WTC11 (cell line): ENCODE measurements around the gene ZNF438. TPM values are rescaled to one million over a fixed set of nuclear protein-coding genes. Genes with fewer than 3 reads are reported as not detected.

Experiments used
- ATAC-seq: fragments of 200-7000 bp; cut with Tn5 transposase; 2 replicates; pipeline ENCODE4 v1.10.0; 2021; ENCODE audit warnings: mild to moderate bottlenecking, moderate library complexity
- CTCF ChIA-PET: fragments of 300-600 bp; sonication (Branson Sonifier 250); formaldehyde crosslinking; loops from one replicate; lab custom pipeline; 2021; ENCODE audit warnings: antibody characterized with exemption; lab: Charles Lee
- POLR2A ChIA-PET: fragments of 350-600 bp; sonication (Branson Sonifier 250); formaldehyde crosslinking; loops from one replicate; lab custom pipeline; 2021; ENCODE audit warnings: antibody characterized with exemption; lab: Charles Lee
- DNase-seq: peaks from one replicate; pipeline ENCODE4 v3.0.0; 2021; ENCODE audit warnings: low spot score
- H3K27ac Mint-ChIP-seq: 2 replicates; pipeline ENCODE4 v1.8.0; 2021; ENCODE audit warnings: mixed read lengths
- H3K27me3 Mint-ChIP-seq: 2 replicates; pipeline ENCODE4 v1.8.0; 2021; ENCODE audit warnings: low read depth, mild to moderate bottlenecking, moderate library complexity, mixed read lengths
- H3K36me3 Mint-ChIP-seq: 2 replicates; pipeline ENCODE4 v1.8.0; 2021; ENCODE audit warnings: mixed read lengths
- H3K4me1 Mint-ChIP-seq: 2 replicates; pipeline ENCODE4 v1.8.0; 2022; ENCODE audit warnings: mixed read lengths
- H3K4me3 Mint-ChIP-seq: 2 replicates; pipeline ENCODE4 v1.8.0; 2021; ENCODE audit warnings: mild to moderate bottlenecking, moderate library complexity, mixed read lengths
- H3K9me3 Mint-ChIP-seq: 2 replicates; pipeline ENCODE4 v1.8.0; 2021; ENCODE audit warnings: mixed read lengths
- AR ChIP-seq: fragments of 250-450 bp; sonication (Bioruptor Pico); IDR thresholded peaks from 2 replicates; pipeline ENCODE4 v1.9.0; 2021; ENCODE audit warnings: mild to moderate bottlenecking
- ATF1 ChIP-seq: sonication (generic); formaldehyde crosslinking; IDR thresholded peaks from 2 replicates; pipeline ENCODE4 v1.8.1; 2023; ENCODE audit warnings: mild to moderate bottlenecking, moderate library complexity, missing genetic modification reagents
- ATF6 ChIP-seq: sonication (generic); formaldehyde crosslinking; IDR thresholded peaks from 2 replicates; pipeline ENCODE4 v1.8.1; 2023; ENCODE audit warnings: mild to moderate bottlenecking, missing genetic modification reagents
- CBFB ChIP-seq: sonication (generic); formaldehyde crosslinking; IDR thresholded peaks from 2 replicates; pipeline ENCODE4 v1.8.1; 2022; ENCODE audit warnings: mild to moderate bottlenecking, low read depth, missing genetic modification reagents
- CTCF ChIP-seq: fragments of 200-600 bp; IDR thresholded peaks from 2 replicates; pipeline ENCODE4 v1.8.0; 2022; ENCODE audit warnings: antibody characterized with exemption
- ETV6 ChIP-seq: sonication (generic); formaldehyde crosslinking; IDR thresholded peaks from 2 replicates; pipeline ENCODE4 v1.8.1; 2022; ENCODE audit warnings: mild to moderate bottlenecking, missing genetic modification reagents
- IRF2 ChIP-seq: sonication (generic); formaldehyde crosslinking; IDR thresholded peaks from 2 replicates; pipeline ENCODE4 v1.8.0; 2022; ENCODE audit warnings: low read depth, missing genetic modification reagents, borderline replicate concordance
- MYBL2 ChIP-seq: sonication (generic); formaldehyde crosslinking; IDR thresholded peaks from 2 replicates; pipeline ENCODE4 v1.8.1; 2023; ENCODE audit warnings: mild to moderate bottlenecking, moderate library complexity, missing genetic modification reagents
- NFE2L1 ChIP-seq: sonication (generic); formaldehyde crosslinking; IDR thresholded peaks from 2 replicates; pipeline ENCODE4 v1.8.1; 2023; ENCODE audit warnings: missing genetic modification reagents
- NR2C2 ChIP-seq: sonication (generic); formaldehyde crosslinking; IDR thresholded peaks from 2 replicates; pipeline ENCODE4 v1.8.0; 2022; ENCODE audit warnings: mild to moderate bottlenecking, missing genetic modification reagents
- NR3C1 ChIP-seq: sonication (generic); formaldehyde crosslinking; conservative IDR thresholded peaks from 2 replicates; pipeline ENCODE4 v1.8.1; 2023; ENCODE audit warnings: low read depth, mild to moderate bottlenecking, missing genetic modification reagents
- RORB ChIP-seq: fragments of 250-450 bp; sonication (Bioruptor Pico); IDR thresholded peaks from 2 replicates; pipeline ENCODE4 v1.9.0; 2021; ENCODE audit warnings: mild to moderate bottlenecking
- SP1 ChIP-seq: sonication (generic); formaldehyde crosslinking; conservative IDR thresholded peaks from 2 replicates; pipeline ENCODE4 v1.8.1; 2022; ENCODE audit warnings: missing genetic modification reagents
- STAT6 ChIP-seq: sonication (generic); formaldehyde crosslinking; conservative IDR thresholded peaks from 2 replicates; pipeline ENCODE4 v1.8.1; 2023; ENCODE audit warnings: mild to moderate bottlenecking, low read depth, missing genetic modification reagents, moderate library complexity
- TEAD1 ChIP-seq: sonication (generic); formaldehyde crosslinking; IDR thresholded peaks from 2 replicates; pipeline ENCODE4 v1.8.0; 2022; ENCODE audit warnings: mild to moderate bottlenecking, missing genetic modification reagents
- ZBTB21 ChIP-seq: sonication (generic); formaldehyde crosslinking; IDR thresholded peaks from 2 replicates; pipeline ENCODE4 v1.8.1; 2023; ENCODE audit warnings: mild to moderate bottlenecking, missing genetic modification reagents, borderline replicate concordance
- ZBTB43 ChIP-seq: sonication (generic); formaldehyde crosslinking; IDR thresholded peaks from 2 replicates; pipeline ENCODE4 v1.8.1; 2023; ENCODE audit warnings: mild to moderate bottlenecking, missing genetic modification reagents
- ZNF263 ChIP-seq: sonication (generic); formaldehyde crosslinking; IDR thresholded peaks from 2 replicates; pipeline ENCODE4 v1.8.1; 2022; ENCODE audit warnings: low read depth, mild to moderate bottlenecking, moderate library complexity, missing genetic modification reagents
- total RNA-seq: library from RNA; stranded (reverse); gene quantifications from 3 replicates; pipeline ENCODE4 v1.2.3, GENCODE V29; 2021
- TF ChIP-seq, protein P1 (sequence below): sonication (generic); formaldehyde crosslinking; IDR thresholded peaks from 2 replicates; pipeline ENCODE4 v1.8.0; 2023; ENCODE audit warnings: missing genetic modification reagents
- TF ChIP-seq, protein P2 (sequence below): sonication (generic); formaldehyde crosslinking; IDR thresholded peaks from 2 replicates; pipeline ENCODE4 v1.8.1; 2022; ENCODE audit warnings: low read depth, mild to moderate bottlenecking, moderate library complexity, missing genetic modification reagents, borderline replicate concordance
- TF ChIP-seq, protein P3 (sequence below): fragments of 250-450 bp; sonication (Bioruptor Pico); IDR thresholded peaks from 2 replicates; pipeline ENCODE4 v1.9.0; 2021; ENCODE audit warnings: mild to moderate bottlenecking

ZNF438 gene
- total RNA-seq, 1 experiment from 2014 or later: 1.9 TPM

GRCh38 chr10:30918651-30919050 is 113.0 kb downstream of the ZNF438 start (continued):
- TF ChIP-seq AR (no peak), ATF6 (no peak), TEAD1 (CRISPR knock-in tag) (no peak), ATF1 (CRISPR knock-in tag) (no peak), ZBTB21 (CRISPR knock-in tag) (no peak), NR2C2 (no peak), ZBTB43 (CRISPR knock-in tag) (no peak), NFE2L1 (CRISPR knock-in tag) (no peak), STAT6 (no peak)
- TF ChIP-seq, protein P1, sequence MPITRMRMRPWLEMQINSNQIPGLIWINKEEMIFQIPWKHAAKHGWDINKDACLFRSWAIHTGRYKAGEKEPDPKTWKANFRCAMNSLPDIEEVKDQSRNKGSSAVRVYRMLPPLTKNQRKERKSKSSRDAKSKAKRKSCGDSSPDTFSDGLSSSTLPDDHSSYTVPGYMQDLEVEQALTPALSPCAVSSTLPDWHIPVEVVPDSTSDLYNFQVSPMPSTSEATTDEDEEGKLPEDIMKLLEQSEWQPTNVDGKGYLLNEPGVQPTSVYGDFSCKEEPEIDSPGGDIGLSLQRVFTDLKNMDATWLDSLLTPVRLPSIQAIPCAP (CRISPR knock-in tag): no peak

- Mint-ChIP-seq H3K9me3 (no peaks in the 10 kb centered on the region), H3K27ac (no peak overlapping the region), H3K4me1 (peaks cover 4% of the 10 kb centered on the region; the same call in 1 of the 2 replicates), H3K36me3 (no peaks in the 10 kb centered on the region), H3K27me3 (no peaks in the 10 kb centered on the region), H3K4me3 (no peak overlapping the region)
- POLR2A ChIA-PET: no interaction called here
- DNase-seq: no peak
- ATAC-seq: no peak
- CTCF ChIA-PET: no interaction called here
- no peak for TF ChIP-seq ETV6 (CRISPR knock-in tag)
- TF ChIP-seq, protein P2, sequence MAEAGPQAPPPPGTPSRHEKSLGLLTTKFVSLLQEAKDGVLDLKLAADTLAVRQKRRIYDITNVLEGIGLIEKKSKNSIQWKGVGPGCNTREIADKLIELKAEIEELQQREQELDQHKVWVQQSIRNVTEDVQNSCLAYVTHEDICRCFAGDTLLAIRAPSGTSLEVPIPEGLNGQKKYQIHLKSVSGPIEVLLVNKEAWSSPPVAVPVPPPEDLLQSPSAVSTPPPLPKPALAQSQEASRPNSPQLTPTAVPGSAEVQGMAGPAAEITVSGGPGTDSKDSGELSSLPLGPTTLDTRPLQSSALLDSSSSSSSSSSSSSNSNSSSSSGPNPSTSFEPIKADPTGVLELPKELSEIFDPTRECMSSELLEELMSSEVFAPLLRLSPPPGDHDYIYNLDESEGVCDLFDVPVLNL: no peak
- TF ChIP-seq MYBL2 (CRISPR knock-in tag): no peak
- TF ChIP-seq CBFB (CRISPR knock-in tag): no peak
- TF ChIP-seq ZNF263 (CRISPR knock-in tag): no peak
- TF ChIP-seq CTCF: no peak
- TF ChIP-seq NR2C2: no peak
- TF ChIP-seq AR: no peak
- no peak for TF ChIP-seq SP1 (CRISPR knock-in tag)
- no peak for TF ChIP-seq RORB (CRISPR knock-in tag)
- no peak for TF ChIP-seq NFE2L1 (CRISPR knock-in tag)
- no peak for TF ChIP-seq NR3C1
- TF ChIP-seq, protein P3, sequence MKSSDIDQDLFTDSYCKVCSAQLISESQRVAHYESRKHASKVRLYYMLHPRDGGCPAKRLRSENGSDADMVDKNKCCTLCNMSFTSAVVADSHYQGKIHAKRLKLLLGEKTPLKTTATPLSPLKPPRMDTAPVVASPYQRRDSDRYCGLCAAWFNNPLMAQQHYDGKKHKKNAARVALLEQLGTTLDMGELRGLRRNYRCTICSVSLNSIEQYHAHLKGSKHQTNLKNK: no peak
- TF ChIP-seq IRF2 (CRISPR knock-in tag): no peak
Measured at GRCh38 chr10:30917789-30918188, 113.9 kb downstream of the ZNF438 start.
